ENCODE measurements around the gene TTLL3.

DNA sequence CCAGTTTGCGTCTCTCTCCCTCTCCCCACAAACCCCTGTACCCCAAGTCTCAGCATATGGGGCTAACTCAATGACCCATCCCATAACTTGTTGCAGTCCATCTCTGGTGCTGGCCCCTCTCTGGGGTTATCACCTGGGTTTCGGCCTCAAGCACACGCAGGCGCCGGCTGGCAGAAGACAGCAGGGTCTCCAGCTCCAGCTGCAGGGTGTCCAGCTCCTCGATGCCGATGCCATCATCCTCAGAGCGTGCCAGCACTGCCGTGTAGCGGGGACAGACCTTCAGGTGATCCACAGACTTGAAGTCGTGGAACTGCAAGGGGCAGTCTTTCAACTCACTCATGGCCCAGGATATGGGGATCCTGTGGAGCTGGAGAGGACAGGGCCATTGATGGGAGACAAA, 18.9 kb upstream of the TTLL3 start:
- TF ChIP-seq, protein P1, sequence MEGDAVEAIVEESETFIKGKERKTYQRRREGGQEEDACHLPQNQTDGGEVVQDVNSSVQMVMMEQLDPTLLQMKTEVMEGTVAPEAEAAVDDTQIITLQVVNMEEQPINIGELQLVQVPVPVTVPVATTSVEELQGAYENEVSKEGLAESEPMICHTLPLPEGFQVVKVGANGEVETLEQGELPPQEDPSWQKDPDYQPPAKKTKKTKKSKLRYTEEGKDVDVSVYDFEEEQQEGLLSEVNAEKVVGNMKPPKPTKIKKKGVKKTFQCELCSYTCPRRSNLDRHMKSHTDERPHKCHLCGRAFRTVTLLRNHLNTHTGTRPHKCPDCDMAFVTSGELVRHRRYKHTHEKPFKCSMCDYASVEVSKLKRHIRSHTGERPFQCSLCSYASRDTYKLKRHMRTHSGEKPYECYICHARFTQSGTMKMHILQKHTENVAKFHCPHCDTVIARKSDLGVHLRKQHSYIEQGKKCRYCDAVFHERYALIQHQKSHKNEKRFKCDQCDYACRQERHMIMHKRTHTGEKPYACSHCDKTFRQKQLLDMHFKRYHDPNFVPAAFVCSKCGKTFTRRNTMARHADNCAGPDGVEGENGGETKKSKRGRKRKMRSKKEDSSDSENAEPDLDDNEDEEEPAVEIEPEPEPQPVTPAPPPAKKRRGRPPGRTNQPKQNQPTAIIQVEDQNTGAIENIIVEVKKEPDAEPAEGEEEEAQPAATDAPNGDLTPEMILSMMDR (IDR thresholded peaks at IDR 0.05; ENCODE audit: insufficient read depth, low read length, poor library complexity, severe bottlenecking) = no peak
- TF ChIP-seq EZH2phosphoT487 (conservative IDR thresholded peaks at IDR 0.05; ENCODE audit: low read length) = no peak

All from SU-DHL-6 (cell line).